Esophagus muscularis mucosa (tissue), 3 donors: ENCODE results near the gene RAB17.

Experiments
- POLR2AphosphoS5 ChIP-seq, 2 donors: sonication (generic); formaldehyde crosslinking; IDR thresholded peaks; one replicate each; pipeline ENCODE4 v1.6.1; 2017; ENCODE audit warnings: antibody characterized with exemption in 2 of 2
- TF ChIP-seq, protein P1 (sequence below), 3 experiments: fragments of 200-600 bp in 2 of 3; fragments of 450-650 bp in 1 of 3; sonication (generic) in 2 of 3; IDR thresholded peaks; one replicate each; pipeline ENCODE4 v1.5.1; 2017 to 2019; ENCODE audit warnings: antibody characterized with exemption in 3 of 3, mild to moderate bottlenecking in 2 of 3, moderate library complexity in 1 of 3

DNA sequence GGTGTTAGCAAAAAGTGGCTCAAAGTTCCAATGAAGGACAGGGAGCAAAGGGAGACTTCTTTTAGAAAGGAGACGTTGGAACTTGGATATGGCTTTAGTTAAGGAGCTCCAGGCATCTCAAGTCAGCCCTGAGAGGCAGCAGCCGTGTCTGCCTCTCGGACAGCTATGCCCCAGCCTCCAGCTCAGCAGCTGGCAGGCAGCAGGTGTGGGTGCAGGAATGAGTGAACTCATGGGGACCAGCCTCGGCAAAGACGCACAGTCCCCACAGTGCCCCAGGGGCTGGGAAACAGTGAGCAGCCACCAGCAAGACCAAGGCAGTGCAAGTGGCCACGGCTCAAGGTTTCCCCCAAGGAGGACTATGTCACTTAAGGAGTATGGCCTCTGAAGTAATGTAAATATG, 35.2 kb upstream of the RAB17 start:
- no peak for TF ChIP-seq POLR2AphosphoS5 (IDR thresholded peaks at IDR 0.05)
- TF ChIP-seq, protein P1, sequence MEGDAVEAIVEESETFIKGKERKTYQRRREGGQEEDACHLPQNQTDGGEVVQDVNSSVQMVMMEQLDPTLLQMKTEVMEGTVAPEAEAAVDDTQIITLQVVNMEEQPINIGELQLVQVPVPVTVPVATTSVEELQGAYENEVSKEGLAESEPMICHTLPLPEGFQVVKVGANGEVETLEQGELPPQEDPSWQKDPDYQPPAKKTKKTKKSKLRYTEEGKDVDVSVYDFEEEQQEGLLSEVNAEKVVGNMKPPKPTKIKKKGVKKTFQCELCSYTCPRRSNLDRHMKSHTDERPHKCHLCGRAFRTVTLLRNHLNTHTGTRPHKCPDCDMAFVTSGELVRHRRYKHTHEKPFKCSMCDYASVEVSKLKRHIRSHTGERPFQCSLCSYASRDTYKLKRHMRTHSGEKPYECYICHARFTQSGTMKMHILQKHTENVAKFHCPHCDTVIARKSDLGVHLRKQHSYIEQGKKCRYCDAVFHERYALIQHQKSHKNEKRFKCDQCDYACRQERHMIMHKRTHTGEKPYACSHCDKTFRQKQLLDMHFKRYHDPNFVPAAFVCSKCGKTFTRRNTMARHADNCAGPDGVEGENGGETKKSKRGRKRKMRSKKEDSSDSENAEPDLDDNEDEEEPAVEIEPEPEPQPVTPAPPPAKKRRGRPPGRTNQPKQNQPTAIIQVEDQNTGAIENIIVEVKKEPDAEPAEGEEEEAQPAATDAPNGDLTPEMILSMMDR (IDR thresholded peaks at IDR 0.05): no peak
